Bone marrow (tissue), 2 donors: ENCODE data around the gene DMBT1.

Source experiments
- DNase-seq, 2 donors: peaks; one replicate each; lab custom pipeline; 2025; lab: John Stamatoyannopoulos, UW

Gene DMBT1

GRCh38 chr10:122560279-122560804, at the start of gene DMBT1:
Gene DMBT1 (plus strand): TSS chr10:122560754. CDS start chr10:122560771, 17 bp downstream.
- DNase-seq = no peak

- no peak for DNase-seq
Observed at GRCh38 chr10:122513053-122513452, 47.5 kb upstream of the DMBT1 start.

GRCh38 chr10:122514045-122514840, 46.3 kb upstream of the DMBT1 start:
- DNase-seq = no peak

GRCh38 chr10:122515022-122515424, 45.5 kb upstream of the DMBT1 start:
- no peak for DNase-seq

GRCh38 chr10:122515588-122516231, 44.8 kb upstream of the DMBT1 start:
- no peak for DNase-seq

GRCh38 chr10:122516734-122517133, 43.8 kb upstream of the DMBT1 start:
- DNase-seq = no peak

- no peak for DNase-seq
Observed at GRCh38 chr10:122519144-122519543, 41.4 kb upstream of the DMBT1 start.

- DNase-seq = no peak
Observed at GRCh38 chr10:122519873-122520272, 40.7 kb upstream of the DMBT1 start.

GRCh38 chr10:122521011-122521410, 39.5 kb upstream of the DMBT1 start:
- no peak for DNase-seq

- no peak for DNase-seq
Observed at GRCh38 chr10:122524811-122525210, 35.7 kb upstream of the DMBT1 start.

GRCh38 chr10:122525788-122526187, 34.8 kb upstream of the DMBT1 start:
- no peak for DNase-seq

GRCh38 chr10:122526892-122527291, 33.7 kb upstream of the DMBT1 start:
- DNase-seq = no peak

- DNase-seq = no peak
Observed at GRCh38 chr10:122530177-122530576, 30.4 kb upstream of the DMBT1 start.

GRCh38 chr10:122531261-122531660, 29.3 kb upstream of the DMBT1 start:
- no peak for DNase-seq

GRCh38 chr10:122531939-122532338, 28.6 kb upstream of the DMBT1 start:
- no peak for DNase-seq

GRCh38 chr10:122532601-122533296, 27.8 kb upstream of the DMBT1 start:
- no peak for DNase-seq

- no peak for DNase-seq
Observed at GRCh38 chr10:122537545-122537944, 23.0 kb upstream of the DMBT1 start.

GRCh38 chr10:122541541-122542002, 19.0 kb upstream of the DMBT1 start:
- no peak for DNase-seq

- no peak for DNase-seq
Observed at GRCh38 chr10:122543676-122544445, 16.7 kb upstream of the DMBT1 start.

GRCh38 chr10:122544493-122544892, 16.1 kb upstream of the DMBT1 start:
- DNase-seq = no peak

GRCh38 chr10:122546242-122546641, 14.3 kb upstream of the DMBT1 start:
- no peak for DNase-seq
